GM12878 (cell line): Measurements from ENCODE around the gene KIR3DL2. TPM values are rescaled to one million over a fixed set of nuclear protein-coding genes. Genes with fewer than 3 reads are reported as not detected.
"Not testable (repeated sequence)": the region's sequence is repeated elsewhere in the genome, so short reads cannot be mapped to it uniquely, and the experiment has no call there.

Experiments used
- ATAC-seq: fragments of 200-7000 bp; cut with Tn5 transposase; 3 replicates; pipeline ENCODE4 v1.9.1; 2020; ENCODE audit warnings: mild to moderate bottlenecking, moderate library complexity
- BruUV-seq: library from RNA; stranded (reverse); fragments of 400-500 nt; replicated peaks from 2 replicates; lab custom pipeline; 2021; lab: Mats Ljungman, UMichigan
- CTCF ChIA-PET: fragments of 300-600 bp; sonication (Branson Sonifier 250); formaldehyde crosslinking; extraction: SDS; loops from one replicate; lab custom pipeline; 2021; ENCODE audit warnings: inconsistent platforms; lab: Yijun Ruan, JAX
- POLR2A ChIA-PET: fragments of 350-600 bp; formaldehyde crosslinking; extraction: SDS; loops from one replicate; lab custom pipeline; 2021; ENCODE audit warnings: inconsistent platforms; lab: Charles Lee
- RAD21 ChIA-PET: fragments of 300-600 bp; sonication (Branson Sonifier 250); formaldehyde crosslinking; loops from one replicate; lab custom pipeline; 2023; ENCODE audit warnings: antibody characterized with exemption; ENCODE audit not compliant: unreplicated experiment; lab: Charles Lee
- SMC1A ChIA-PET: fragments of 300-600 bp; sonication (Branson Sonifier 250); formaldehyde crosslinking; loops from one replicate; lab custom pipeline; 2023; ENCODE audit not compliant: unreplicated experiment, uncharacterized antibody; lab: Charles Lee
- DNase-seq: peaks from one replicate; pipeline ENCODE4 v3.0.0-alpha.2; 2011; ENCODE audit warnings: low read depth, low spot score
- FAIRE-seq: peaks from 3 replicates; lab custom pipeline; 2011; peaks lifted over from hg19 to GRCh38; lab: Jason Lieb, UNC
- H2AFZ ChIP-seq: 2 replicates; pipeline ENCODE4 v1.6.0; 2011; ENCODE audit warnings: low read depth, low read length, control low read depth; ENCODE audit not compliant: control insufficient read depth
- H3K27ac ChIP-seq: 2 replicates; pipeline ENCODE4 v1.5.1; 2011; ENCODE audit warnings: control low read depth; ENCODE audit not compliant: control insufficient read depth, insufficient read depth
- H3K27me3 ChIP-seq, 2 experiments: replicated peaks in 1 of 2; 2 replicates each; pipeline versions ENCODE4 v1.6.0 to v1.6.1; 2011; ENCODE audit warnings: low read length in 1 of 2; ENCODE audit not compliant: control insufficient read depth in 2 of 2, insufficient read depth in 2 of 2
- H3K36me3 ChIP-seq, 2 experiments: 2 replicates each; pipeline ENCODE4 v1.5.1; 2011; ENCODE audit warnings: low read length in 1 of 2; ENCODE audit not compliant: control insufficient read depth in 2 of 2, insufficient read depth in 2 of 2
- H3K4me1 ChIP-seq: 2 replicates; pipeline ENCODE4 v1.6.1; 2011; ENCODE audit warnings: mild to moderate bottlenecking, low read length, moderate library complexity, mixed read lengths; ENCODE audit not compliant: control insufficient read depth, insufficient read depth
- H3K4me2 ChIP-seq: 2 replicates; pipeline ENCODE4 v1.6.0; 2011; ENCODE audit warnings: control low read depth; ENCODE audit not compliant: control insufficient read depth, insufficient read depth
- H3K4me3 ChIP-seq: fragments of 200-600 bp; sonication (generic); 2 replicates; pipeline ENCODE4 v1.5.1; 2016
- H3K79me2 ChIP-seq: 2 replicates; pipeline ENCODE4 v1.6.0; 2011; ENCODE audit warnings: low read length; ENCODE audit not compliant: control insufficient read depth, insufficient read depth
- H3K9ac ChIP-seq: 2 replicates; pipeline ENCODE4 v1.8.0; 2011; ENCODE audit warnings: low read length, control low read depth, mixed read lengths; ENCODE audit not compliant: control insufficient read depth, insufficient read depth
- H3K9me3 ChIP-seq: replicated peaks from 3 replicates; pipeline ENCODE4 v1.5.1; 2011; ENCODE audit warnings: mild to moderate bottlenecking, low read length; ENCODE audit not compliant: control insufficient read depth, insufficient read depth
- H4K20me1 ChIP-seq: 2 replicates; pipeline ENCODE4 v1.6.0; 2011; ENCODE audit not compliant: control insufficient read depth, insufficient read depth
- BMI1 ChIP-seq: fragments of 450-650 bp; IDR thresholded peaks from 2 replicates; pipeline ENCODE4 v1.6.1; 2016; ENCODE audit warnings: mild to moderate bottlenecking, moderate library complexity, borderline replicate concordance
- LARP7 ChIP-seq: fragments of 450-650 bp; IDR thresholded peaks from 2 replicates; pipeline ENCODE4 v1.6.1; 2017; ENCODE audit warnings: mild to moderate bottlenecking
- WGBS: methylation state at CpG from one replicate; pipeline ENCODE4 v1.1.6; 2016; ENCODE audit warnings: low lambda C conversion rate; ENCODE audit not compliant: insufficient replicate concordance, insufficient coverage; ENCODE audit errors: missing lambda C conversion rate; 5-methylcytosine and 5-hydroxymethylcytosine counted together
- in situ Hi-C: fragments of 300-500 bp; cut with MboI; formaldehyde crosslinking; loops from 9 replicates; pipeline ENCODE4 v1.14.3; 2018; ENCODE audit warnings: mixed read lengths
- intact Hi-C: fragments of 100-400 bp; cut with micrococcal nuclease; formaldehyde crosslinking; loops from one replicate; pipeline ENCODE4 v1.14.2; 2022; ENCODE audit not compliant: unreplicated experiment
- polyA plus RNA-seq, 11 experiments: library from polyadenylated mRNA; depleted of rRNA in 4 of 11; unstranded in 6 of 11; stranded (reverse) in 5 of 11; fragments of >200 nt; fragmentation: Nextera tagmentation in 4 of 11; fragmentation: Illumina TruSeq in 1 of 11; extraction: Ambion mirVana in 4 of 11; extraction: Trizol in 1 of 11; gene quantifications; 1 replicate in 1 of 11; 2 replicates in 10 of 11; pipeline versions ENCODE4 v1.2.1 to v1.2.3, GENCODE V29; 2011 to 2016; ENCODE audit warnings: inconsistent platforms in 2 of 11, missing spikeins in 2 of 11, low read depth in 1 of 11
- total RNA-seq, 4 experiments: library from RNA; depleted of rRNA in 3 of 4; stranded (reverse); fragments of >200 nt in 3 of 4; fragmentation: Illumina TruSeq in 1 of 4; extraction: Trizol in 1 of 4; gene quantifications; 2 replicates each; pipeline versions ENCODE4 v1.2.1 to v1.2.3, GENCODE V29; 2013 to 2021

KIR3DL2 gene
- total and polyA plus RNA-seq, 10 of the 15 experiments (the other 5 are each of a cell fraction or from before 2014, with no cell fraction given): 0.39 TPM; not detected in 9

GRCh38 chr19:54903303-54903702 lies 53.1 kb downstream of the KIR3DL2 start (continued):
- TF ChIP-seq BMI1: no peak

- in situ Hi-C loops, H4K20me1 ChIP-seq, RAD21 ChIA-PET, H3K4me3 ChIP-seq, ATAC-seq, intact Hi-C loops, BruUV-seq, DNase-seq, H3K9me3 ChIP-seq, H3K27me3 ChIP-seq, H2AFZ ChIP-seq, POLR2A ChIA-PET, CTCF ChIA-PET, H3K27ac ChIP-seq, H3K79me2 ChIP-seq, H3K36me3 ChIP-seq, H3K4me2 ChIP-seq, FAIRE-seq, H3K4me1 ChIP-seq, H3K9ac ChIP-seq: not testable (repeated sequence)
- SMC1A ChIA-PET: interaction anchor here (0.6 kb wide), 2 partner anchors 62 to 276 kb away, joined by 3 read pairs; no protein-coding TSS in a partner anchor
- 22% methylated on average over 3 of the region's 4 CpGs for WGBS
Observed at GRCh38 chr19:54904261-54904660, 54.0 kb downstream of the KIR3DL2 start.

- ChIA-PET SMC1A (no interaction called here), RAD21 (no interaction called here), CTCF (no interaction called here), POLR2A (interaction anchor here (0.6 kb wide), 1 partner anchor 417 kb away, joined by 9 read pairs; no protein-coding TSS in a partner anchor)
- no peaks in the 10 kb centered on the region for H3K27me3 ChIP-seq
- H4K20me1 ChIP-seq: no peaks in the 10 kb centered on the region
- no peak overlapping the region for H3K9ac ChIP-seq
- in situ Hi-C loops: no loop called here
- no TSS peak for BruUV-seq
- TF ChIP-seq LARP7: no peak
- TF ChIP-seq, all 136 proteins: peak for 0
- Histone ChIP-seq H3K36me3 (no peaks in the 10 kb centered on the region), H3K4me2 (0 out of 2 replicates have a peak overlapping the region, but pooled peaks have one; percentile 3), H3K27ac (no peak overlapping the region), H3K4me1 (peaks cover 4% of the 10 kb centered on the region; the same call in 1 of the 2 replicates), H3K4me3 (no peak overlapping the region), H3K9me3 (no peaks in the 10 kb centered on the region), H2AFZ (peak overlapping the region; percentile 67), H3K79me2 (no peaks in the 10 kb centered on the region)
- ATAC-seq (no peak), DNase-seq (no peak), FAIRE-seq (no peak)
- WGBS: 38% methylated on average over 5 of the region's 5 CpGs
- intact Hi-C loops: no loop called here
Observed at GRCh38 chr19:54905421-54905802, 55.2 kb downstream of the KIR3DL2 start.
